NB4 (cell line): ENCODE measurements around the gene LCLAT1.

Experiments used
- DNase-seq: peaks from one replicate; pipeline ENCODE4 v3.0.0; 2010; ENCODE audit warnings: low read depth
- H3K4me3 ChIP-seq: one replicate; pipeline ENCODE4 v1.5.1; 2011; ENCODE audit warnings: mild to moderate bottlenecking, low read depth, low read length, moderate library complexity
- MYC ChIP-seq: IDR thresholded peaks from 2 replicates; pipeline ENCODE4 v1.6.1; 2011; ENCODE audit warnings: low read depth, low read length
- POLR2A ChIP-seq: IDR thresholded peaks from 2 replicates; pipeline ENCODE4 v1.6.1; 2011; ENCODE audit warnings: mild to moderate bottlenecking; ENCODE audit not compliant: insufficient read length; ENCODE audit errors: extremely low read depth
- TF ChIP-seq, protein P1 (sequence below): IDR thresholded peaks from one replicate; pipeline ENCODE4 v1.5.1; 2012; ENCODE audit warnings: low read depth, low read length
- TF ChIP-seq, protein P2 (sequence below): IDR thresholded peaks from 2 replicates; pipeline ENCODE4 v1.6.1; 2011; ENCODE audit warnings: low read depth, low read length

LCLAT1 gene

DNA sequence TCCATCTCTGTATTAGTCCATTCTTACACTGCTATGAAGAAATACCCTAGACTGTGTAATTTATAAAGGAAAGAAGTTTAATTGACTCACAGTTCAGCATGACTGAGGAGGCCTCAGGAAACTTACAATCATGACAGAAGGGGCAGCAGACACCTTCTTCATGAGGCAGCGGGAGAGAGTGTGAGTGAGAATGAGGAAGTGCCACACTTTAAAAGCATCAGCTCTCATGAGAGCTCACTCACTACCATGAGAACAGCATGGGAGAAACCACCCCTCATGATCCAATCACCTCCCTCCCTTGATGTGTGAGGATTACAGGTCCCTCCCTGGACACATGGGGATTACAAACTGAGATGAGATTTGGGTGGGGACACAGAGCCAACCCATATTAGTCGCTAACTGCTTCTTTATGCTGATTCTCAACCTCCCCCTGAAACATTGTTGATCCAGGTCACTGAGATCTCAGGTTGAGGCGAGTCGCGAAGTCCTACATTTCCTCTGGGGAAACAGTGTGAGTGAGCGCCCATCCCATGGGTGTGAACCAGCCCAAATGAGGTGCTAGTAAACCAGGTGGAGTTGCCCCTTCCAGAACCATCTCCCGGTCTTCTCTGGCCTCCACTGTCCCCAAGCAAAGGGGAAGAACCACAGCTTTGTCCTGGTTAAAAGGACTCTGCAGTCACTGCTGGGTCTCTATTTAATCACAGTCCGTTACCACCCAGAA lies 236.3 kb downstream of the LCLAT1 start:
- H3K4me3 ChIP-seq, result no peak overlapping the region
- TF ChIP-seq POLR2A (no peak), MYC (no peak)
- TF ChIP-seq, protein P1, sequence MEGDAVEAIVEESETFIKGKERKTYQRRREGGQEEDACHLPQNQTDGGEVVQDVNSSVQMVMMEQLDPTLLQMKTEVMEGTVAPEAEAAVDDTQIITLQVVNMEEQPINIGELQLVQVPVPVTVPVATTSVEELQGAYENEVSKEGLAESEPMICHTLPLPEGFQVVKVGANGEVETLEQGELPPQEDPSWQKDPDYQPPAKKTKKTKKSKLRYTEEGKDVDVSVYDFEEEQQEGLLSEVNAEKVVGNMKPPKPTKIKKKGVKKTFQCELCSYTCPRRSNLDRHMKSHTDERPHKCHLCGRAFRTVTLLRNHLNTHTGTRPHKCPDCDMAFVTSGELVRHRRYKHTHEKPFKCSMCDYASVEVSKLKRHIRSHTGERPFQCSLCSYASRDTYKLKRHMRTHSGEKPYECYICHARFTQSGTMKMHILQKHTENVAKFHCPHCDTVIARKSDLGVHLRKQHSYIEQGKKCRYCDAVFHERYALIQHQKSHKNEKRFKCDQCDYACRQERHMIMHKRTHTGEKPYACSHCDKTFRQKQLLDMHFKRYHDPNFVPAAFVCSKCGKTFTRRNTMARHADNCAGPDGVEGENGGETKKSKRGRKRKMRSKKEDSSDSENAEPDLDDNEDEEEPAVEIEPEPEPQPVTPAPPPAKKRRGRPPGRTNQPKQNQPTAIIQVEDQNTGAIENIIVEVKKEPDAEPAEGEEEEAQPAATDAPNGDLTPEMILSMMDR, result no peak
- TF ChIP-seq, protein P2, sequence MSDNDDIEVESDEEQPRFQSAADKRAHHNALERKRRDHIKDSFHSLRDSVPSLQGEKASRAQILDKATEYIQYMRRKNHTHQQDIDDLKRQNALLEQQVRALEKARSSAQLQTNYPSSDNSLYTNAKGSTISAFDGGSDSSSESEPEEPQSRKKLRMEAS, result no peak
- peak; percentile 51 for DNase-seq

DNA sequence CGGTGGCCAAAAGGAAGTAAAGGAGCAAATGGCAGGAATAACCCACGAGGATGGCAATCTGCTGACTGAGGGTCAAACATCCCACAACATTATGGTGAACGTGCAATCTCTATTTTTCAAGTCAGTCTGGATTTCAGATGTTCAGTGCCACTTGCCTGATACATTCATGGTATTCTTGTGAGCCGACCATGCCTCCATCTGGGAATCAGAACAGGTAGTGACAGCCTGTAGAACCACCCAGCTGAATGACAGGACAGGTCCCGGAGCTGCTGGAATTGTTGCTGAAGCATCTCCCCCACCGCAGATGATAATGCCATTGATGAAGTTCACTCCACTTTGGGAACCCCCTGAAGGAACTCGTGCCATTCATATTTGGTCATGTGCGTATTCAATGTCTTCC lies 237.0 kb downstream of the LCLAT1 start:
- no peak overlapping the region for H3K4me3 ChIP-seq
- DNase-seq, result no peak
- TF ChIP-seq, protein P1, result no peak
- TF ChIP-seq POLR2A (no peak), MYC (no peak)
- TF ChIP-seq, protein P2, result no peak

DNA sequence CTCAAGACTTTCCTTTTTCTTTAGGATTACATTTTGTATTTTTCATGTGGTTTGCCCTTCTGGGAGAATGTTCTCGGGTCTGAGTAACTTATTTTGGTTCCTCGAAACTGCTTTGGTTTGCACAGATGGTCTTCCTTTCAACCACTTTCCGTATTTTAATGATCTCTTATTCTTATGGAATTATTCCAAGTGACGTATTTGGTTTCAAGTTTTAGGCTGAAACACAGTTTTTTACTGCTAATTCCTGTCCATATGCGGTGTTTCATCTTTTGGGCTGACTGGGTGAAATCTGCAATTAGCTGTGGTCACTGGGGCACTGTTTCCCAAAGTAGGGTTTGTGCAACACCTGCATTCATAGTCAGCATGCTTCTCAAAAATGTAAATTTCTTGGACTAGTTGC lies 237.5 kb downstream of the LCLAT1 start:
- DNase-seq, result no peak
- no peak overlapping the region for H3K4me3 ChIP-seq
- TF ChIP-seq POLR2A, result no peak
- TF ChIP-seq MYC, result no peak
- TF ChIP-seq, protein P2, result no peak
- TF ChIP-seq, protein P1, result no peak

DNA sequence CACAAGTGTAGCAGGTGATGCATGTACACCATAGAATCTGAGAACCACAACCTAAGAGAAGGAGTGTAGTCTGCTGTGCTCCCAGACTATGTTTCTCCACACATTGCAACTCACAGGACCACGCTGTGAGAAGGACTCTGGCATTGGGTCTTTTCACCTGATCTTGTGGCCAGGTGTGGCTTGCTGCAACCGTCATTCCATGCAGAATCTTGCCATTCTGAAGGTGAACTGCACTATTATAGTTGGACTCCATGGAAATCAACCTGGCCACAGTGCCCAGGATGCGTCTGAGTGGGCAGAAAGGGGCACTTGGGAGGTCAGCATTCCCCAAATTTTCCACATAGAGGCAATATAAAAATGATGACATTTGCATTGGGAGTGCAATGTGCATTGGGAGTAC lies 237.9 kb downstream of the LCLAT1 start:
- no peak for DNase-seq

DNA sequence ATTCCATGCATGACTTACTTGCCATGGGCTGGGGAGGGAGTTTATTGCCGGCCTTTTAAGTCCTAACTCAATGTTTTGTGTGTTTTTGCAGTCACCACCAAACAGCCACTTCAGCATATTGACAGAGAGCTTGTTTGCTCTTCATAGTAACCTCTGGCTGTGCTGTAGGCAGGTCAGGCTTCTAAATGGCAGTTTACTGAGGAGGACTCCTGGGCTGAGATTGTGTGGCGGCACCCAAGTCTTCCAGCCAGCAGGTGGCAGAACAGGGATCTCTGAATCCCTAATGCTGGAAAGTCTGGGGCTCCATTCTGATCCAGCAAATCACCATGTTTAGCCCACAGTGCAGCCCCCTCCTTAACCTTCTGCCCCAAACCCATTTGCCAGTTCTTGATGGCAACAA lies 239.0 kb downstream of the LCLAT1 start:
- TF ChIP-seq POLR2A, result no peak
- TF ChIP-seq, protein P1, result peak; percentile 31
- no peak overlapping the region for H3K4me3 ChIP-seq
- peak; percentile 20 for DNase-seq

More for the DNA sequence above, 237.9 kb downstream of the LCLAT1 start:
- TF ChIP-seq POLR2A, result no peak
- TF ChIP-seq MYC, result no peak
- TF ChIP-seq, protein P2, result no peak
- TF ChIP-seq, protein P1, result no peak
- no peak overlapping the region for H3K4me3 ChIP-seq

DNA sequence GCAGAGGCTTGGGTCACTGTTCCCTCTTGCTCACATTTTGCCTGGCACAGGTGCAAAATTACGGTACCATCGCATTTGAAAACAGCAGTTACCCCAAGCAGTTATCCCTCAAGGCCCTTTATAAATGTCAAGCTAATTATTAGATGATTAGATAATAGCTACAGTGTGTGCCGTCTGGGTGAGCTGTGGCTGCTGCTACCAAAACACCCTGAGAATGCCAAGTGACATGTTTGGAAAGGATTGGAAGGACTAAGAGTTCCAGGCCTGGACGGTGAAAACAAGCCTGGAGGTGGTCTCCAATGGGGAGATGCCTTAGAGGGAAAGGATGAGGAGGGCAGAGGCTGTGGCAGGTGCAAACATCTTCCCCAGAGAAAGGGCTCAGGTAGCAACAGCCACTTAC lies 239.6 kb downstream of the LCLAT1 start:
- H3K4me3 ChIP-seq, result no peak overlapping the region
- no peak for DNase-seq
- TF ChIP-seq, protein P2, result no peak
- no peak for TF ChIP-seq POLR2A
- TF ChIP-seq MYC, result no peak
- TF ChIP-seq, protein P1, result no peak
